ENCODE data around the gene ARID4B.
"Not testable (repeated sequence)": the region's sequence is repeated elsewhere in the genome, so short reads cannot be mapped to it uniquely, and the experiment has no call there.

GRCh38 chr1:235269990-235270389, 58.0 kb downstream of the ARID4B start:
- not testable (repeated sequence) for TF ChIP-seq CTCF (IDR thresholded peaks at IDR 0.05; ENCODE audit: insufficient read depth, low read length); REST (IDR thresholded peaks at IDR 0.05; ENCODE audit: insufficient replicate concordance, low read depth); POLR2AphosphoS5 (IDR thresholded peaks at IDR 0.05; ENCODE audit: low read depth)
